AG09319 (cell line): ENCODE results near the gene CPNE7.
"Not testable (repeated sequence)": the region's sequence is repeated elsewhere in the genome, so short reads cannot be mapped to it uniquely, and the experiment has no call there.

Source experiments
- DNase-seq: peaks from one replicate; pipeline ENCODE4 v3.0.0-alpha.2; 2010; ENCODE audit warnings: low read depth; ENCODE audit errors: extremely low read depth
- TF ChIP-seq, protein P1 (sequence below): IDR thresholded peaks from 2 replicates; pipeline ENCODE4 v1.5.1; 2011; ENCODE audit warnings: low read depth, mild to moderate bottlenecking, inconsistent platforms, low read length, moderate library complexity

The CPNE7 gene

DNA sequence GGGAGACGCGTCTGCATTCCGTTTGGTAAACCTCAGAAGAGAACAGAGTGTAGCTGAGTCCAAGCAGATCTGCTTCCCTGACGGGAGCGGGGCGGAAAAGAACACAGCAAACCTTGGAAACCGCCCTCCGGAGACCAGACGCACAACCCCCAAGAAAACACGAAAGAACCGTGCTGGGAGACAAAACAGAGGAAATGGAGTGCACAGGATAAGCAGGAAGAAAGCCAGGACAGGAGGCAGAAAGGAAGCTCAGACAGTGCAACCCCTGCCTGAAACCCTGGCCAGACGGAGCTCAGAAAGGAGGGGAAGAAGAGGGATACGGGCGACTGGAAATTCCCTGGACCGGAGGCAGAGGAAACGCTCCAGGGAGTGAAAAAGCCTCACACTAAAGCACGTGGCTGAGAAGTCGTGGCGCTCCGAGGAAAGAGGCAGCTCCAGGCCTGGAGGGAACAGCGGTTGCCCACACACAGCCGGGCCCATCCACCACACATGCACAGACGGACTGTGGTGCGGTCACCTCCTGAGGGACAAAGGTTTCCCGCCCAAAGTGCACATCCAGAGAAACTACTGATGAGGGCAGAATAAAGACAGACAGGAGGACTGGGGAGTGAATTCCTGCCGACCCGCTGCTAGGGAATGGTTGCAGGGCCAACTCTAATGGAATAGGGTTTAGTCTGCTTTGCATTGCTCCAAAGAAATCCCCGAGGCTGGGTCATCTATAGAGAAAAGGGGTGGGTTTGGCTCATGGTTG, 48.1 kb downstream of the CPNE7 start:
- no peak for DNase-seq
- TF ChIP-seq, protein P1, sequence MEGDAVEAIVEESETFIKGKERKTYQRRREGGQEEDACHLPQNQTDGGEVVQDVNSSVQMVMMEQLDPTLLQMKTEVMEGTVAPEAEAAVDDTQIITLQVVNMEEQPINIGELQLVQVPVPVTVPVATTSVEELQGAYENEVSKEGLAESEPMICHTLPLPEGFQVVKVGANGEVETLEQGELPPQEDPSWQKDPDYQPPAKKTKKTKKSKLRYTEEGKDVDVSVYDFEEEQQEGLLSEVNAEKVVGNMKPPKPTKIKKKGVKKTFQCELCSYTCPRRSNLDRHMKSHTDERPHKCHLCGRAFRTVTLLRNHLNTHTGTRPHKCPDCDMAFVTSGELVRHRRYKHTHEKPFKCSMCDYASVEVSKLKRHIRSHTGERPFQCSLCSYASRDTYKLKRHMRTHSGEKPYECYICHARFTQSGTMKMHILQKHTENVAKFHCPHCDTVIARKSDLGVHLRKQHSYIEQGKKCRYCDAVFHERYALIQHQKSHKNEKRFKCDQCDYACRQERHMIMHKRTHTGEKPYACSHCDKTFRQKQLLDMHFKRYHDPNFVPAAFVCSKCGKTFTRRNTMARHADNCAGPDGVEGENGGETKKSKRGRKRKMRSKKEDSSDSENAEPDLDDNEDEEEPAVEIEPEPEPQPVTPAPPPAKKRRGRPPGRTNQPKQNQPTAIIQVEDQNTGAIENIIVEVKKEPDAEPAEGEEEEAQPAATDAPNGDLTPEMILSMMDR = no peak

DNA sequence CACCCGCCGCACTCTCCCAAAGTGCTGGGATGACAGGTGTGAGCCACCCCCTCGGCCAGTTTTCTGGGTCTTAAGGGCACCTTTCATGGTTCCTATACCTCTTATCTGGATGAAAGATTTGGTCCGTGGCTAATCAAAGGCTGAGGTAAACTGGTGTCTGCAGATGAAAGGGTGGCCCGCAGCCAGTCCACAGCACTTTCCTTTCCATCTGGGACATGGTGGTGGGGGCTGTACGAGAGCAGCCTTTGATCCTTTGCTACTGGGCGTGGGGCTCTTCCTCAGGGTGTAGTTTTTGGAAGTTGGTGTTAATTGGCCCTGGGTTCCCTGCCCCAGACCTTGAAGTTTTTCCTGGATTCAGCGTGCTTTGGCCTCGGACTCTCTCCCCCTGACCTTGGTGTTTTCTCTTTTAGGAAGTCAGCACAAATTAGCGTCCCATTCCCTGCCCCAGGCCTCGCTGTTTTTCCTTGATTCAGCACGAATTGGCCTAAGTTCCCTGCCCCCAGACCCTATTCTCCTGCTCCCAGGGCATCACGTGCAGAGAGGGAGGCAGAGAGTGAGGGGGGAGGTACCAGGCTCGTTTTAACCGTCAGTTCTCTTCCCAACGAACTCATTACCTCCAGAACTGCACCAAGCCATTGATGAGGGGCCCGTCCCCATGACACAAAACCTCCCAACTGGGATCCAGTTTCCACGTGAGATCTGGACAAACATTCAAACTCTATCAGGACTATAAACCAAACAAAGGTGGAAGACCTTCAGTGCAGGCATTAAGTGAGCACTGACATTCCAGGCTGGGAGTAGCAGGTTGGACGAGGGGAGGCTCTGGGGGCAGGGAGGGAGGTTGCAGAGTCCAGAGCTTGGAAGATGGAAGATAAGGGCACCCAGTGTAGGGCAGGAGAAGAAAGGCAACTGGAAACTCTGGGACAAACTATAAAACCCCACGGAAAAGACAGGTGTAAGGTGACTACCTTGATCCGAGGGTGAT, 49.5 kb downstream of the CPNE7 start:
- no peak for DNase-seq
- TF ChIP-seq, protein P1 = no peak

DNA sequence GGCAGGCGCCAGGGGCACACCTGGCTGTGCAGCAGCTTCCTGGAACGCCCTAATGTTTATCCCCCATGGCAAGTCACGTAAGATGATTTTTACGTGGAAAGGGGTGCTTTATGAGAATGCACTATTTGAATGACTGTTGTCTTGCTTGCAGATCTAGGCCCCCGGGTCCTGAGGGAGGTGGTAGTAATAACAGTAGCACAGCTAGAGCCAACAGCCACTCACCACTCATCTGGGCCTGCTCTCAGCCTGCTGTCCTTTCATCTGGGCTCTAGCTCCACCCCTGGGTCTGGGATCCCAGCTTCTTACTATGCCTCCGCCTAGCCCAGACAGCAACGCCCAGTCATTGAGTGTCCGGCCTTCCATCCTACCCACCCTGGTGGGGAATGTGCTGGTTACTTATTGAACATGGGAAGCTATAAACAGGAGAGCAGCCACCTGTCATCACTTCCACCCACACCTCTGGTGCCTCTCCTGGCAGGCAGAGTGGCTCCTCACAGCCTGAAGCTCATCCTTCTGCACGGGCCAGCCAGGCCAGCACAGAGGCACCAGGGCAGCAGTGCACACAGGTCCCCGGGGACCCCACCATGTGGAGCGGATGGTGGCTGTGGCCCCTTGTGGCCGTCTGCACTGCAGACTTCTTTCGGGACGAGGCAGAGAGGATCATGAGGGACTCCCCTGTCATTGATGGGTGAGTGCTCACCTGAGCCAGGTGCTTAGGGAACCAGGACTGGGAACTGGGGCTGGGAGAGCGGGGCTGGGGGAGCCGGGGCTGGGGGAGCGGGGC, 54.5 kb downstream of the CPNE7 start:
- TF ChIP-seq, protein P1 = no peak
- DNase-seq = no peak

DNA sequence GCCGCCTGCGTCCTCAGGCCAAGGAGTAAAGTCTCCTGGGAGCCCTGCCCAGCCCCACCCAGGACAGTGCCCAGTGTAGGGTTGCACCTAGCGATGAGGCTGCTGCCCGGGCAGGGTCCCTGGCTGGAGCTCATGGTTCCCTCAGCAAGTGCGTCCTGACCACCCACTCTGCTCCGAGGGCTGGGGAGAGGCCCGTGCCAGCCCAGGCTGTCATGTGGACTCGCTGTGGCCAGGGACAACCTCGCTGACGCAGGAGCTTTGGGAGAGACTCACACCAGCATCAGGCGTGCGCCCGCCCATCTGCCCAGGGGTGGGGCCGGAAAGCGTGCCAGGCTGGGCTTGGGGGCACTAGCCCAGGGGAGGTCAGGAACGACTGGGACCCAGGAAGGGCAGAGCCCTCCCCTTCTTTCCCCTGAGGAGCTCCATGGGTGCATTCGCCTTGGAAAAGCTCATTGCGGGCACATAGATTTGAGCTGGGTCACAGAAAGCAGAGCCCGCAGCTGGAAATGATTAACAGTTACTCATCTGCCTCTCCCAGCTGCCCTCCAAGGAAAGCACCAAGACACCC, 57.6 kb downstream of the CPNE7 start:
- peak; percentile 51 for DNase-seq
- TF ChIP-seq, protein P1 = no peak

DNA sequence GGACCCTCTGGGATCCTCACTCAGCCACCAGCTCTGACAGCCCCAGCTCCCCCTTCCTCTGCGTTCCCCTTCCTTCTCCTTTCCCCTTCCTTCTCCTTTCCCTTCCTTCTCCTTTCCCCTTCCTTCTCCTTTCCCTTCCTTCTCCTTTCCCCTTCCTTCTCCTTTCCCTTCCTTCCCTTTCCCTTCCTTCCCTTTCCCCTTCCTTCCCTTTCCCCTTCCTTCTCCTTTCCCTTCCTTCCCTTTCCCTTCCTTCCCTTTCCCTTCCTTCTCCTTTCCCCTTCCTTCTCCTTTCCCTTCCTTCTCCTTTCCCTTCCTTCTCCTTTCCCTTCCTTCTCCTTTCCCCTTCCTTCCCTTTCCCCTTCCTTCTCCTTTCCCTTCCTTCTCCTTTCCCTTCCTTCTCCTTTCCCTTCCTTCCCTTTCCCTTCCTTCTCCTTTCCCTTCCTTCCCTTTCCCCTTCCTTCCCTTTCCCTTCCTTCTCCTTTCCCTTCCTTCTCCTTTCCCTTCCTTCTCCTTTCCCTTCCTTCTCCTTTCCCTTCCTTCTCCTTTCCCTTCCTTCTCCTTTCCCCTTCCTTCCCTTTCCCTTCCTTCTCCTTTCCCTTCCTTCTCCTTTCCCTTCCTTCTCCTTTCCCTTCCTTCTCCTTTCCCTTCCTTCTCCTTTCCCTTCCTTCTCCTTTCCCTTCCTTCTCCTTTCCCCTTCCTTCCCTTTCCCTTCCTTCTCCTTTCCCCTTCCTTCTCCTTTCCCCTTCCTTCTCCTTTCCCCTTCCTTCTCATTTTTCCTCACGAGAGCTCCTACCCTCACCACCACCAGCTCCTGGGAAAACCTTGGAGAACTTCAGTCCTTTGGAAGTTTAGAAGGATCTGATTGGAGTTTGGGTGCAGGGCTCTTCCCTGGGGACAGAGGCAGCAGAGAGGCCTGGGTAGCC, 59.2 kb downstream of the CPNE7 start:
- not testable (repeated sequence) for DNase-seq

DNA sequence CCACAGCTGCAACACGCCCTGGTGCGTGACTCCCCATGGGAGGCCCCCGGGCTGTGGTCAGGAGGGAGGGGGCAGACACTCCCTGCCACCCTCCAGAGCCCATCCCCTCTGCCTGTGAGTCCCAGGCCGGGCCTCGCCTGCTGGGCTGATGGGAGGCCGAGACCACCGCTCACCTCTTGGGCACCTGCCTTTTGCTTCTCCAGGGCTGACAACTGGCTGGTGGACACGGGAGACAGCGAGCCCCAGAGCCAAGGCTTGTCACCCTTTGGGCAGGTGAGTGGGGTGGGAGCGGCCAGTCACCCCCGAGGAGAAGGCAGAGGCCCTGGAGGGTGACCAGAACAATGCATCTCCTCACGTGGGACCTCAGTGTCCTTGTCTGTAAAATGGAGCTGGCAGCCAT, 61.1 kb downstream of the CPNE7 start:
- TF ChIP-seq, protein P1 = no peak
- DNase-seq = no peak
